Measurements from ENCODE around the gene ZMYND19. TPM values are rescaled to one million over a fixed set of nuclear protein-coding genes. Genes with fewer than 3 reads are reported as not detected.
"Not testable (repeated sequence)": the region's sequence is repeated elsewhere in the genome, so short reads cannot be mapped to it uniquely, and the experiment has no call there.

Gene ZMYND19
- total RNA-seq, 2 experiments from 2014 or later, result 31.3 to 33.0 TPM

DNA sequence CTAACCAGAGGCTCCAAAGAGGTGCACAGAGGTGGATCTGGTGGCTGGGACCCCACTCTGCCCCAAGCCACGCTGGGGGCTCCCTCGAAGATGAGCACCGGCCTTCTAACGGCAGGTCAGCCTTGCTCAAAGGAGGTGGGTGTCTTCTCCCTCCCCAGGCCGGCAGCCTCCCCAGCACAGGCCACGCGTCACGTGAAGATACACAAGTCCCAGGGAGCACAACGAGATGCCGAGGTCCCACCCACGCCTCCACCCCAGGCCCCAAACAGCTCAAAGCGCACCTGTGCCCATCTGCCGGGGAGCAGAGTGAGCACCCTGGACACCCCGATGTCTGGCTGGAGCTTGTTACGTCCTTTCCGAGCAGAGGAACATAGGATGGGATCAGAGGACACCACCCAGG lies 52.3 kb downstream of the ZMYND19 start:
- POLR2A ChIA-PET, result interaction anchor here (1.2 to 1.6 kb wide), 2 partner anchors 13 to 14 kb away, joined by 4 to 6 read pairs; partner anchors contain the start of genes MRPL41 and PNPLA7
- no peak overlapping the region for H3K27ac Mint-ChIP-seq
- H3K4me3 Mint-ChIP-seq, result no peak overlapping the region
- no peaks in the 10 kb centered on the region for H3K27me3 Mint-ChIP-seq
- H3K4me1 Mint-ChIP-seq, result peaks cover 26% of the 10 kb centered on the region
- H3K36me3 Mint-ChIP-seq, result peaks cover 13% of the 10 kb centered on the region
- no peak for DNase-seq
- no peak for ATAC-seq (ENCODE audit: low read depth)
- H3K9me3 Mint-ChIP-seq, result peaks cover 10% of the 10 kb centered on the region

DNA sequence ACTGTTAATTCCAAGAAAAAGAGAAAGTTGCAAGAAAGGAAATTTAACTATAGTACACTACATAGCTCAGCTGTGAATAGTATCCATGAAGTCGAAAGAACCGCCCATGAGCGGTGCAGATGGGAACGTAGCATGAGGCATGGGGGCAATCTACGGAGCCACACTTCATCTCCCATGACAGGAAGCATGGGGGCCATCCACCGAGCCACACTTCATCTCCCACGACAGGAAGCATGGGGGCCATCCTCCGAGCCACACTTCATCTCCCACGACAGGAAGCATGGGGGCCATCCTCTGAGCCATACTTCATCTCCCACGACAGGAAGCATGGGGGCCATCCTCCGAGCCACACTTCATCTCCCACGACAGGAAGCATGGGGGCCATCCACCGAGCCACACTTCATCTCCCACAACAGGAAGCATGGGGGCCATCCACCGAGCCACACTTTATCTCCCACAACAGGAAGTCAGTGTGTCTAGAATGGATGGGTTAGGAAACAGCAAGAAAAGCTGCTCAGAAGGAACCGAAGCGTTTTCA lies 53.6 kb downstream of the ZMYND19 start:
- ATAC-seq (ENCODE audit: low read depth), result peak; percentile 67
- Mint-ChIP-seq H3K36me3 (peaks cover 13% of the 10 kb centered on the region), H3K4me1 (peaks cover 26% of the 10 kb centered on the region), H3K9me3 (peaks cover 10% of the 10 kb centered on the region), H3K27ac (peak overlapping the region; percentile 86), H3K4me3 (peak overlapping the region; percentile 33)
- peak; percentile 54 for DNase-seq
- not testable (repeated sequence) for H3K27me3 Mint-ChIP-seq
- POLR2A ChIA-PET, result interaction anchor here (1.6 kb wide), 1 partner anchor 15 kb away, joined by 4 read pairs; the partner anchor contains the start of gene MRPL41

DNA sequence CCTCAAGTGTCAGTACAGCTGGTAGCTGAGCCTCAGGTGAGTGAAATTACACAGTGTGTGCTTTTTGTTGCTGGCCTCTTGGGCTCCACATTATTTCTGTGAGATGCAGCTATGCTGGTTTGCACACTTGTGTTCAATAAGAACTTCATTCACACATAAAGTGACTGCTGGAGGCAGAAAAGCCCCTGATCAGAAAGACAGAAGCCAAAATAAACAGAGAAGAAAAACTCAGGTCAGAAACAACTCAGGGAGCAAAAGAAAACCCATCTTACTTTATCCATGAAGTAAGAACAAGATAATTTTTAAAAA lies 55.2 kb downstream of the ZMYND19 start:
- H3K4me1 Mint-ChIP-seq, result peaks cover 33% of the 10 kb centered on the region
- ATAC-seq (ENCODE audit: low read depth) (no peak), DNase-seq (no peak)
- H3K27me3 Mint-ChIP-seq, result no peaks in the 10 kb centered on the region
- peak overlapping the region; percentile 86 for H3K27ac Mint-ChIP-seq
- H3K9me3 Mint-ChIP-seq, result peaks cover 10% of the 10 kb centered on the region
- H3K4me3 Mint-ChIP-seq, result peak overlapping the region; percentile 23
- POLR2A ChIA-PET, result interaction anchor here (1.1 to 1.3 kb wide), 2 partner anchors 17 to 70 kb away, joined by 4 to 5 read pairs; partner anchors contain the start of gene ARRDC1
- peaks cover 14% of the 10 kb centered on the region for H3K36me3 Mint-ChIP-seq

GRCh38 chr9:137534256-137535119 lies 55.8 kb downstream of the ZMYND19 start:
- peaks cover 33% of the 10 kb centered on the region for H3K4me1 Mint-ChIP-seq
- no peaks in the 10 kb centered on the region for H3K27me3 Mint-ChIP-seq
- POLR2A ChIA-PET, result interaction anchor here (1.1 to 1.3 kb wide), 2 partner anchors 18 to 71 kb away, joined by 4 to 5 read pairs; partner anchors contain the start of gene ARRDC1
- DNase-seq, result no peak
- peaks cover 14% of the 10 kb centered on the region for H3K36me3 Mint-ChIP-seq
- H3K27ac Mint-ChIP-seq, result peak overlapping the region; percentile 86
- peak overlapping the region; percentile 23 for H3K4me3 Mint-ChIP-seq
- peaks cover 10% of the 10 kb centered on the region for H3K9me3 Mint-ChIP-seq
- ATAC-seq (ENCODE audit: low read depth), result peak; percentile 16

DNA sequence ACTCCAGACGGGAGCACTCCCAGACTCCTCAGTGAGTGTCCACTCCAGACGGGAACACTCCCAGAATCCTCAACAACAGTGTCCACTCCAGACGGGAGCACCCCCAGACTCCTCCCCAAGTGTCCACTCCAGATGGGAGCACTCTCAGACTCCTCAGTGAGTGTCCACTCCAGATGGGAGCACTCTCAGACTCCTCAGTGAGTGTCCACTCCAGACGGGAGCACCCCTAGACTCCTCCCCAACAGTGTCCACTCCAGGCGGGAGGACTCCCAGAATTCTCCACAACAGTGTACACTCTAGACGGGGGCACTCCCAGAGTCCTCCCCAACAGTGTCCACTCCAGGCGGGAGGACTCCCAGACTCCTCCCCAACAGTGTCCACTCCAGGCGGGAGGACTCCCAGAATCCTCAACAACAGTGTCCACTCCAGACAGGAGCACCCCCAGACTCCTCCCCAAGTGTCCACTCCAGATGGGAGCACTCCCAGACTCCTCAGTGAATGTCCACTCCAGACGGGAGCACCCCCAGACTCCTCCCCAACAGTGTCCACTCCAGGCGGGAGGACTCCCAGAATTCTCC lies 57.3 kb downstream of the ZMYND19 start:
- DNase-seq; POLR2A ChIA-PET; H3K27me3 Mint-ChIP-seq; H3K27ac Mint-ChIP-seq; ATAC-seq (ENCODE audit: low read depth); H3K4me3 Mint-ChIP-seq: not testable (repeated sequence)
- H3K9me3 Mint-ChIP-seq, result peaks cover 10% of the 10 kb centered on the region
- H3K4me1 Mint-ChIP-seq, result peaks cover 34% of the 10 kb centered on the region
- peaks cover 14% of the 10 kb centered on the region for H3K36me3 Mint-ChIP-seq

Other genes with a start within 250 kb of the ZMYND19 start
- 10 to 100 TPM; 23.4 to 24.7 TPM for gene EXD3, start 167.3 kb downstream of the ZMYND19 start, total RNA-seq
- gene NOXA1, start 167.1 kb downstream of the ZMYND19 start, total RNA-seq, result 1 to 10 TPM; 2.8 to 3.7 TPM
- gene ENTPD8, start 149.2 kb downstream of the ZMYND19 start, total RNA-seq, result not detected
- gene NSMF, start 131.2 kb downstream of the ZMYND19 start, total RNA-seq, result 10 to 100 TPM; 54.3 to 58.4 TPM
- 1 to 10 TPM; 5.6 to 7.0 TPM for gene PNPLA7, start 40.1 kb downstream of the ZMYND19 start, total RNA-seq
- 10 to 100 TPM; 58.8 to 64.4 TPM for gene MRPL41, start 38.6 kb downstream of the ZMYND19 start, total RNA-seq
- gene DPH7, start 11.6 kb downstream of the ZMYND19 start, total RNA-seq, result 10 to 100 TPM; 49.1 to 49.2 TPM
- 10 to 100 TPM; 62.8 to 64.6 TPM for gene ARRDC1, start 15.2 kb upstream of the ZMYND19 start, total RNA-seq
- gene EHMT1, start 28.5 kb upstream of the ZMYND19 start, total RNA-seq, result 100 to 1,000 TPM; 111 to 118 TPM